ENCODE data around the gene FTO.
"Not testable (repeated sequence)": the region's sequence is repeated elsewhere in the genome, so short reads cannot be mapped to it uniquely, and the experiment has no call there.

FTO gene

GRCh38 chr16:53832896-53833544 is 129.1 kb downstream of the FTO start:
- no peaks in the 10 kb centered on the region for H3K36me3 ChIP-seq (ENCODE audit: insufficient read depth, low read length)

GRCh38 chr16:53836142-53836541 is 132.2 kb downstream of the FTO start:
- Histone ChIP-seq H3K9ac (ENCODE audit: low read length) (no peak overlapping the region), H3K36me3 (ENCODE audit: insufficient read depth, low read length) (no peaks in the 10 kb centered on the region), H3K4me3 (ENCODE audit: low read depth in 1 of 2, low read length in 2 of 2) (no peak overlapping the region), H3K27me3 (ENCODE audit: control insufficient read depth in 1 of 2, insufficient read depth in 2 of 2, low read length in 2 of 2) (no peaks in the 10 kb centered on the region), H3K4me1 (ENCODE audit: insufficient read depth, low read length) (no peaks in the 10 kb centered on the region), H3K27ac (ENCODE audit: low read depth, low read length) (no peak overlapping the region), H3K9me3 (ENCODE audit: low read length) (no peaks in the 10 kb centered on the region)

More at GRCh38 chr16:53832896-53833544, 129.1 kb downstream of the FTO start:
- H3K27me3 ChIP-seq (ENCODE audit: control insufficient read depth in 1 of 2, insufficient read depth in 2 of 2, low read length in 2 of 2) = no peaks in the 10 kb centered on the region
- no peak overlapping the region for H3K9ac ChIP-seq (ENCODE audit: low read length)
- no peaks in the 10 kb centered on the region for H3K4me1 ChIP-seq (ENCODE audit: insufficient read depth, low read length)
- H3K9me3 ChIP-seq (ENCODE audit: low read length) = no peaks in the 10 kb centered on the region
- H3K27ac ChIP-seq (ENCODE audit: low read depth, low read length) = no peak overlapping the region
- no peak overlapping the region for H3K4me3 ChIP-seq (ENCODE audit: low read depth in 1 of 2, low read length in 2 of 2)

- H3K27ac ChIP-seq (ENCODE audit: low read depth, low read length) = no peak overlapping the region
Measured at GRCh38 chr16:53836680-53837079, 132.7 kb downstream of the FTO start.

GRCh38 chr16:53837426-53837825 is 133.5 kb downstream of the FTO start:
- H3K27ac ChIP-seq (ENCODE audit: low read depth, low read length) = no peak overlapping the region

More at GRCh38 chr16:53836680-53837079, 132.7 kb downstream of the FTO start:
- H3K4me3 ChIP-seq (ENCODE audit: low read depth in 1 of 2, low read length in 2 of 2) = no peak overlapping the region
- no peak overlapping the region for H3K9ac ChIP-seq (ENCODE audit: low read length)
- no peaks in the 10 kb centered on the region for H3K36me3 ChIP-seq (ENCODE audit: insufficient read depth, low read length)
- H3K27me3 ChIP-seq (ENCODE audit: control insufficient read depth in 1 of 2, insufficient read depth in 2 of 2, low read length in 2 of 2) = no peaks in the 10 kb centered on the region
- H3K9me3 ChIP-seq (ENCODE audit: low read length) = no peaks in the 10 kb centered on the region
- no peaks in the 10 kb centered on the region for H3K4me1 ChIP-seq (ENCODE audit: insufficient read depth, low read length)

GRCh38 chr16:53839150-53839549 is 135.2 kb downstream of the FTO start:
- Histone ChIP-seq H3K4me1 (ENCODE audit: insufficient read depth, low read length) (no peaks in the 10 kb centered on the region), H3K9me3 (ENCODE audit: low read length) (no peaks in the 10 kb centered on the region), H3K4me3 (ENCODE audit: low read depth in 1 of 2, low read length in 2 of 2) (no peak overlapping the region), H3K36me3 (ENCODE audit: insufficient read depth, low read length) (no peaks in the 10 kb centered on the region), H3K27ac (ENCODE audit: low read depth, low read length) (no peak overlapping the region), H3K9ac (ENCODE audit: low read length) (no peak overlapping the region), H3K27me3 (ENCODE audit: control insufficient read depth in 1 of 2, insufficient read depth in 2 of 2, low read length in 2 of 2) (no peaks in the 10 kb centered on the region)

More at GRCh38 chr16:53837426-53837825, 133.5 kb downstream of the FTO start:
- Histone ChIP-seq H3K27me3 (ENCODE audit: control insufficient read depth in 1 of 2, insufficient read depth in 2 of 2, low read length in 2 of 2) (no peaks in the 10 kb centered on the region), H3K9ac (ENCODE audit: low read length) (no peak overlapping the region), H3K36me3 (ENCODE audit: insufficient read depth, low read length) (no peaks in the 10 kb centered on the region), H3K4me1 (ENCODE audit: insufficient read depth, low read length) (no peaks in the 10 kb centered on the region), H3K4me3 (ENCODE audit: low read depth in 1 of 2, low read length in 2 of 2) (no peak overlapping the region), H3K9me3 (ENCODE audit: low read length) (no peaks in the 10 kb centered on the region)

GRCh38 chr16:53840456-53840855 is 136.5 kb downstream of the FTO start:
- H3K36me3 ChIP-seq (ENCODE audit: insufficient read depth, low read length) = peaks cover 1% of the 10 kb centered on the region
- no peak overlapping the region for H3K4me3 ChIP-seq (ENCODE audit: low read depth in 1 of 2, low read length in 2 of 2)
- H3K9me3 ChIP-seq (ENCODE audit: low read length) = no peaks in the 10 kb centered on the region
- H3K9ac ChIP-seq (ENCODE audit: low read length) = no peak overlapping the region
- H3K4me1 ChIP-seq (ENCODE audit: insufficient read depth, low read length) = no peaks in the 10 kb centered on the region
- H3K27ac ChIP-seq (ENCODE audit: low read depth, low read length) = no peak overlapping the region
- H3K27me3 ChIP-seq (ENCODE audit: control insufficient read depth in 1 of 2, insufficient read depth in 2 of 2, low read length in 2 of 2) = no peaks in the 10 kb centered on the region

GRCh38 chr16:53841884-53842283 is 137.9 kb downstream of the FTO start:
- Histone ChIP-seq H3K27ac (ENCODE audit: low read depth, low read length) (no peak overlapping the region), H3K36me3 (ENCODE audit: insufficient read depth, low read length) (peaks cover 4% of the 10 kb centered on the region), H3K9ac (ENCODE audit: low read length) (no peak overlapping the region), H3K4me3 (ENCODE audit: low read depth in 1 of 2, low read length in 2 of 2) (no peak overlapping the region), H3K9me3 (ENCODE audit: low read length) (no peaks in the 10 kb centered on the region), H3K4me1 (ENCODE audit: insufficient read depth, low read length) (no peaks in the 10 kb centered on the region), H3K27me3 (ENCODE audit: control insufficient read depth in 1 of 2, insufficient read depth in 2 of 2, low read length in 2 of 2) (no peaks in the 10 kb centered on the region)

GRCh38 chr16:53843084-53843483 is 139.1 kb downstream of the FTO start:
- H3K4me3 ChIP-seq (ENCODE audit: low read depth in 1 of 2, low read length in 2 of 2) = no peak overlapping the region
- no peaks in the 10 kb centered on the region for H3K27me3 ChIP-seq (ENCODE audit: control insufficient read depth in 1 of 2, insufficient read depth in 2 of 2, low read length in 2 of 2)
- H3K9me3 ChIP-seq (ENCODE audit: low read length) = no peaks in the 10 kb centered on the region
- H3K27ac ChIP-seq (ENCODE audit: low read depth, low read length) = no peak overlapping the region
- no peak overlapping the region for H3K9ac ChIP-seq (ENCODE audit: low read length)
- H3K4me1 ChIP-seq (ENCODE audit: insufficient read depth, low read length) = no peaks in the 10 kb centered on the region
- peaks cover 4% of the 10 kb centered on the region for H3K36me3 ChIP-seq (ENCODE audit: insufficient read depth, low read length)

GRCh38 chr16:53844804-53845203 is 140.8 kb downstream of the FTO start:
- H3K27ac ChIP-seq (ENCODE audit: low read depth, low read length) = no peak overlapping the region
- H3K9me3 ChIP-seq (ENCODE audit: low read length) = no peaks in the 10 kb centered on the region
- no peak overlapping the region for H3K4me3 ChIP-seq (ENCODE audit: low read depth in 1 of 2, low read length in 2 of 2)
- H3K9ac ChIP-seq (ENCODE audit: low read length) = no peak overlapping the region
- H3K36me3 ChIP-seq (ENCODE audit: insufficient read depth, low read length) = peaks cover 4% of the 10 kb centered on the region
- peaks cover 5% of the 10 kb centered on the region for H3K4me1 ChIP-seq (ENCODE audit: insufficient read depth, low read length)
- no peaks in the 10 kb centered on the region for H3K27me3 ChIP-seq (ENCODE audit: control insufficient read depth in 1 of 2, insufficient read depth in 2 of 2, low read length in 2 of 2)

GRCh38 chr16:53846549-53846948 is 142.6 kb downstream of the FTO start:
- H3K36me3 ChIP-seq (ENCODE audit: insufficient read depth, low read length); H3K9me3 ChIP-seq (ENCODE audit: low read length); H3K27me3 ChIP-seq (ENCODE audit: control insufficient read depth in 1 of 2, insufficient read depth in 2 of 2, low read length in 2 of 2); H3K4me3 ChIP-seq (ENCODE audit: low read depth in 1 of 2, low read length in 2 of 2); H3K27ac ChIP-seq (ENCODE audit: low read depth, low read length); H3K9ac ChIP-seq (ENCODE audit: low read length); H3K4me1 ChIP-seq (ENCODE audit: insufficient read depth, low read length): not testable (repeated sequence)

- no peak overlapping the region for H3K9ac ChIP-seq (ENCODE audit: low read length)
- no peaks in the 10 kb centered on the region for H3K9me3 ChIP-seq (ENCODE audit: low read length)
- peaks cover 6% of the 10 kb centered on the region for H3K4me1 ChIP-seq (ENCODE audit: insufficient read depth, low read length)
- no peaks in the 10 kb centered on the region for H3K27me3 ChIP-seq (ENCODE audit: control insufficient read depth in 1 of 2, insufficient read depth in 2 of 2, low read length in 2 of 2)
- no peak overlapping the region for H3K4me3 ChIP-seq (ENCODE audit: low read depth in 1 of 2, low read length in 2 of 2)
- no peak overlapping the region for H3K27ac ChIP-seq (ENCODE audit: low read depth, low read length)
- peaks cover 4% of the 10 kb centered on the region for H3K36me3 ChIP-seq (ENCODE audit: insufficient read depth, low read length)
Measured at GRCh38 chr16:53846971-53847370, 143.0 kb downstream of the FTO start.

GRCh38 chr16:53848277-53848942 is 144.5 kb downstream of the FTO start:
- H3K9me3 ChIP-seq (ENCODE audit: low read length) = no peaks in the 10 kb centered on the region
- H3K9ac ChIP-seq (ENCODE audit: low read length) = no peak overlapping the region
- no peaks in the 10 kb centered on the region for H3K27me3 ChIP-seq (ENCODE audit: control insufficient read depth in 1 of 2, insufficient read depth in 2 of 2, low read length in 2 of 2)
- H3K27ac ChIP-seq (ENCODE audit: low read depth, low read length) = no peak overlapping the region
- H3K36me3 ChIP-seq (ENCODE audit: insufficient read depth, low read length) = peaks cover 4% of the 10 kb centered on the region
- H3K4me1 ChIP-seq (ENCODE audit: insufficient read depth, low read length) = peaks cover 6% of the 10 kb centered on the region
- H3K4me3 ChIP-seq (ENCODE audit: low read depth in 1 of 2, low read length in 2 of 2) = no peak overlapping the region
